ENCODE measurements around the gene LRRC4B. TPM values are rescaled to one million over a fixed set of nuclear protein-coding genes. Genes with fewer than 3 reads are reported as not detected.

The LRRC4B gene
- total RNA-seq: 0.14 and 0.18 TPM in 2 replicates

GRCh38 chr19:50567882-50568727, at the start of gene LRRC4B:
LRRC4B (minus strand) TSS chr19:50568435; CDS start chr19:50548838, 19,597 bp downstream.

GRCh38 chr19:50513746-50514345, 54.4 kb downstream of the LRRC4B start, which contains the start of gene ASPDH:
ASPDH (minus strand) TSS chr19:50513913; CDS start chr19:50513823, 90 bp downstream.

GRCh38 chr19:50511069-50511822, 57.0 kb downstream of the LRRC4B start, which contains the start of gene JOSD2:
JOSD2 (minus strand) TSS chr19:50511191; CDS start chr19:50510431, 760 bp downstream.

GRCh38 chr19:50476224-50476906, 91.9 kb downstream of the LRRC4B start, which contains the start of the genes EMC10 and GARIN5A:
EMC10 (plus strand) TSS chr19:50476507; CDS start chr19:50476545, 38 bp downstream.
GARIN5A (minus strand) TSS chr19:50476848; CDS start chr19:50476388, 460 bp downstream.

Other genes with a start within 250 kb of the LRRC4B start
- gene KCNC3, start 239.1 kb downstream of the LRRC4B start, total RNA-seq: 0.09 TPM in 1 of 2 replicates, not detected in the other
- under 0.01 and 0.18 TPM in 2 replicates for gene NAPSA, start 202.8 kb downstream of the LRRC4B start, total RNA-seq
- gene NR1H2, start 192.0 kb downstream of the LRRC4B start, total RNA-seq: 79.9 and 95.2 TPM in 2 replicates
- gene POLD1, start 184.1 kb downstream of the LRRC4B start, total RNA-seq: 12.2 and 13.2 TPM in 2 replicates
- gene SPIB, start 149.5 kb downstream of the LRRC4B start, total RNA-seq: not detected in 2 replicates
- gene MYBPC2, start 135.5 kb downstream of the LRRC4B start, total RNA-seq: not detected in 2 replicates
- gene EMC10, start 91.9 kb downstream of the LRRC4B start, total RNA-seq: 30.2 and 33.5 TPM in 2 replicates
- 0.09 and 0.28 TPM in 2 replicates for gene GARIN5A, start 91.6 kb downstream of the LRRC4B start, total RNA-seq
- 36.1 and 38.2 TPM in 2 replicates for gene JOSD2, start 57.2 kb downstream of the LRRC4B start, total RNA-seq
- not detected in 2 replicates for gene ASPDH, start 54.5 kb downstream of the LRRC4B start, total RNA-seq
- gene SYT3, start 71.4 kb upstream of the LRRC4B start, total RNA-seq: 0.09 TPM in 1 of 2 replicates, not detected in the other
- not detected in 2 replicates for gene C19orf81, start 81.0 kb upstream of the LRRC4B start, total RNA-seq
- 2.5 and 3.1 TPM in 2 replicates for gene SHANK1, start 151.4 kb upstream of the LRRC4B start, total RNA-seq
- 33.6 and 37.0 TPM in 2 replicates for gene CLEC11A, start 154.9 kb upstream of the LRRC4B start, total RNA-seq
- gene GPR32, start 202.0 kb upstream of the LRRC4B start, total RNA-seq: not detected in 2 replicates
- not detected in 2 replicates for gene ACP4, start 222.0 kb upstream of the LRRC4B start, total RNA-seq

Measured in smooth muscle cell of bladder (primary cell).